ENCODE measurements around the gene DNAJB13.

DNA sequence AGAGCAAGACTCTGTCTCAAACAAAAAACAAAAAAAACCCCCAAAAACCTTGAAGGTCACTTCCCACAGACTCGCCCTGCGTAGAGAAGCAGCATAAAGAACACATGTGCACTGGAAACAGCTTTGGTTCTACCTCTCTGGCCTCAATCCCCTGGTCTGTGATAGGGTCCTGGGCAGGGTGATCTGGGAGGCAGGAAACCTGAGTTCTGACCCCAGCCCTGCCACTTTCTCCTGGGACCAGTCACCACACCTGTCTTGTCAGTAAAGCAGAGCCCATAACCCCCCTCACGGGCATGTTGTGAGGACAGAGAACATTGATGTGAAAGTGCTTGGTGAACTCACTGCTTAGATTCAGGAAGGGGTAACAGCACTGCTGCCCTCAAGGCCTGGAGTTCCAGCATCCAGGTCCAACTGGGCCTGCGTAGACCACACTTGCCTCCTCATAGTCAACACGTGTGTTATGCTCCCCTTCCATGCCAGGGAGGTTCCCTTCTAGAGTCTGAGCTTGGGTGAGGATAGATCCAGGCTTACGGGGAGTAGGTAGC is 20.4 kb downstream of the DNAJB13 start:
- TF ChIP-seq CTCF (IDR thresholded peaks at IDR 0.05) (no peak), POLR2A (IDR thresholded peaks at IDR 0.05) (no peak)
